CD4-positive, alpha-beta T cell treated with Interleukin-6 at 100 ng/mL for 8 hours (primary cell): ENCODE data around the gene HTR3B.
"Not testable (repeated sequence)": the region's sequence is repeated elsewhere in the genome, so short reads cannot be mapped to it uniquely, and the experiment has no call there.

Source experiments
- DNase-seq: peaks from one replicate; pipeline ENCODE4 v3.0.0-alpha.2; 2020; ENCODE audit warnings: mixed read lengths, low spot score

The HTR3B gene

GRCh38 chr11:113946162-113946561, 41.6 kb downstream of the HTR3B start:
- not testable (repeated sequence) for DNase-seq

GRCh38 chr11:113947994-113948393, 43.4 kb downstream of the HTR3B start:
- no peak for DNase-seq

GRCh38 chr11:113949891-113950290, 45.3 kb downstream of the HTR3B start:
- no peak for DNase-seq

GRCh38 chr11:113951537-113951936, 46.9 kb downstream of the HTR3B start:
- no peak for DNase-seq

GRCh38 chr11:113952070-113952469, 47.5 kb downstream of the HTR3B start:
- no peak for DNase-seq

GRCh38 chr11:113952588-113952987, 48.0 kb downstream of the HTR3B start:
- DNase-seq: no peak

- no peak for DNase-seq
These were observed 49.6 kb downstream of the HTR3B start for GRCh38 chr11:113954235-113954634.

GRCh38 chr11:113956986-113957385, 52.4 kb downstream of the HTR3B start:
- DNase-seq: no peak

- DNase-seq: no peak
These were observed 56.2 kb downstream of the HTR3B start for GRCh38 chr11:113960702-113961330.

- no peak for DNase-seq
These were observed 62.8 kb downstream of the HTR3B start for GRCh38 chr11:113967361-113967760.

GRCh38 chr11:113971506-113972195, 67.1 kb downstream of the HTR3B start:
- DNase-seq: no peak

GRCh38 chr11:113974741-113975470, 70.3 kb downstream of the HTR3B start, which contains the start of gene HTR3A:
Gene HTR3A (plus strand): TSS chr11:113975108. CDS start chr11:113975326, 218 bp downstream.
- no peak for DNase-seq

- no peak for DNase-seq
These were observed 72.5 kb downstream of the HTR3B start for GRCh38 chr11:113977071-113977490.

GRCh38 chr11:113977701-113978100, 73.1 kb downstream of the HTR3B start:
- DNase-seq: no peak

GRCh38 chr11:113979431-113979830, 74.8 kb downstream of the HTR3B start:
- no peak for DNase-seq

GRCh38 chr11:113980785-113981184, 76.2 kb downstream of the HTR3B start:
- DNase-seq: no peak

- DNase-seq: no peak
These were observed 77.7 kb downstream of the HTR3B start for GRCh38 chr11:113982306-113982705.

- no peak for DNase-seq
These were observed 80.2 kb downstream of the HTR3B start for GRCh38 chr11:113984781-113985180.

GRCh38 chr11:113985906-113986305, 81.3 kb downstream of the HTR3B start:
- DNase-seq: no peak

- no peak for DNase-seq
These were observed 82.0 kb downstream of the HTR3B start for GRCh38 chr11:113986351-113987140.

GRCh38 chr11:113989381-113989780, 84.8 kb downstream of the HTR3B start:
- no peak for DNase-seq

GRCh38 chr11:113989916-113990315, 85.3 kb downstream of the HTR3B start:
- DNase-seq: no peak
